B cell (primary cell): ENCODE measurements around the gene ASPG. TPM values are rescaled to one million over a fixed set of nuclear protein-coding genes. Genes with fewer than 3 reads are reported as not detected.

Source experiments
- ATAC-seq: fragments of 200-7000 bp; cut with Tn5 transposase; one replicate; pipeline ENCODE4 v1.10.0; 2021; ENCODE audit warnings: low read depth, mild to moderate bottlenecking, moderate number of reproducible peaks, moderate library complexity
- CTCF ChIA-PET: fragments of 350-600 bp; sonication (Branson Sonifier 250); formaldehyde crosslinking; loops from one replicate; lab custom pipeline; 2021; ENCODE audit warnings: antibody characterized with exemption, inconsistent platforms; lab: Charles Lee
- POLR2A ChIA-PET: fragments of 350-600 bp; sonication (Branson Sonifier 250); formaldehyde crosslinking; loops from one replicate; lab custom pipeline; 2021; ENCODE audit warnings: antibody characterized with exemption; lab: Charles Lee
- DNase-seq: peaks from one replicate; pipeline ENCODE4 v3.0.0; 2013
- H2AFZ ChIP-seq: 2 replicates; pipeline ENCODE4 v1.6.1; 2012; ENCODE audit warnings: mild to moderate bottlenecking, low read depth, low read length; ENCODE audit not compliant: insufficient read depth, poor library complexity, severe bottlenecking
- H3K27ac ChIP-seq, 2 donors: 1 replicate in 1 of 2; 2 replicates in 1 of 2; pipeline ENCODE4 v1.5.1; 2012 to 2013; ENCODE audit warnings: low read length in 2 of 2, mild to moderate bottlenecking in 2 of 2, moderate library complexity in 1 of 2
- H3K27me3 ChIP-seq, 4 experiments: fragments of 200-600 bp in 1 of 4; sonication (generic) in 1 of 4; replicated peaks in 1 of 4; 1 replicate in 2 of 4; 2 replicates in 2 of 4; pipeline versions ENCODE4 v1.6.1 to v1.7.0; 2013 to 2016; ENCODE audit warnings: low read length in 3 of 4, mild to moderate bottlenecking in 2 of 4, mixed read lengths in 1 of 4, moderate library complexity in 1 of 4; ENCODE audit not compliant: insufficient read depth in 4 of 4, control insufficient read depth in 3 of 4; ENCODE audit errors: control extremely low read depth in 1 of 4
- H3K36me3 ChIP-seq, 2 experiments: replicated peaks in 1 of 2; 1 replicate in 1 of 2; 2 replicates in 1 of 2; pipeline versions ENCODE4 v1.6.1 to v1.7.1; 2013; ENCODE audit warnings: low read length in 1 of 2; ENCODE audit not compliant: insufficient read depth in 2 of 2, control insufficient read depth in 1 of 2; ENCODE audit errors: control extremely low read depth in 1 of 2, extremely low read depth in 1 of 2
- H3K4me1 ChIP-seq, 2 donors: fragments of 200-600 bp in 1 of 2; sonication (generic) in 1 of 2; 1 replicate in 1 of 2; 2 replicates in 1 of 2; pipeline versions ENCODE4 v1.5.1 to v1.6.1; 2013 to 2017; ENCODE audit warnings: low read length in 2 of 2; ENCODE audit not compliant: control insufficient read depth in 2 of 2, insufficient read depth in 2 of 2
- H3K4me2 ChIP-seq: replicated peaks from 2 replicates; pipeline ENCODE3; 2012; ENCODE audit warnings: mild to moderate bottlenecking, low read depth, low read length; ENCODE audit not compliant: poor library complexity, severe bottlenecking
- H3K4me3 ChIP-seq, 5 experiments: fragments of 200-600 bp in 1 of 5; sonication (generic) in 1 of 5; 1 replicate in 3 of 5; 2 replicates in 2 of 5; pipeline versions ENCODE4 v1.5.1 to v1.7.0; 2011 to 2016; ENCODE audit warnings: low read length in 4 of 5, mild to moderate bottlenecking in 4 of 5, low read depth in 2 of 5, control low read depth in 1 of 5, moderate library complexity in 1 of 5; ENCODE audit not compliant: insufficient read depth in 1 of 5; ENCODE audit errors: control extremely low read depth in 1 of 5, extremely low read depth in 1 of 5
- H3K79me2 ChIP-seq: fragments of 200-600 bp; sonication (generic); one replicate; pipeline ENCODE4 v1.6.0; 2016; ENCODE audit warnings: low read length; ENCODE audit not compliant: control insufficient read depth, insufficient read depth
- H3K9ac ChIP-seq: fragments of 200-600 bp; sonication (generic); 2 replicates; pipeline ENCODE4 v1.6.1; 2017; ENCODE audit warnings: mild to moderate bottlenecking, low read length, moderate library complexity
- H3K9me3 ChIP-seq, 3 donors: one replicate each; pipeline versions ENCODE4 v1.6.1 to v1.7.1; 2013; ENCODE audit warnings: low read length in 2 of 3; ENCODE audit not compliant: control insufficient read depth in 2 of 3, insufficient read depth in 1 of 3; ENCODE audit errors: control extremely low read depth in 1 of 3
- H4K20me1 ChIP-seq: 2 replicates; pipeline ENCODE4 v1.6.0; 2012; ENCODE audit warnings: mild to moderate bottlenecking, low read length; ENCODE audit not compliant: insufficient read depth, control insufficient read depth, poor library complexity, severe bottlenecking
- H3K27ac Mint-ChIP-seq: one replicate; pipeline ENCODE4 v1.8.0; 2021; ENCODE audit warnings: mixed read lengths
- H3K27me3 Mint-ChIP-seq: one replicate; pipeline ENCODE4 v1.8.0; 2021; ENCODE audit warnings: mixed read lengths
- H3K4me1 Mint-ChIP-seq: one replicate; pipeline ENCODE4 v1.8.0; 2021; ENCODE audit warnings: mixed read lengths
- H3K4me3 Mint-ChIP-seq: one replicate; pipeline ENCODE4 v1.8.0; 2021; ENCODE audit warnings: mixed read lengths
- H3K9me3 Mint-ChIP-seq: one replicate; pipeline ENCODE4 v1.8.0; 2022; ENCODE audit warnings: mixed read lengths; ENCODE audit not compliant: insufficient read depth
- CTCF ChIP-seq: fragments of 200-600 bp; IDR thresholded peaks from one replicate; pipeline ENCODE4 v1.8.0; 2022; ENCODE audit warnings: antibody characterized with exemption, mild to moderate bottlenecking
- EZH2 ChIP-seq: IDR thresholded peaks from 2 replicates; pipeline ENCODE4 v1.6.1; 2012; ENCODE audit warnings: borderline replicate concordance, low read depth, mild to moderate bottlenecking, moderate library complexity, low read length; ENCODE audit not compliant: insufficient read depth, poor library complexity, severe bottlenecking
- WGBS: methylation state at CpG from one replicate; pipeline ENCODE4 v1.1.5; 2013; ENCODE audit warnings: missing lambda C conversion rate; ENCODE audit not compliant: insufficient coverage; 5-methylcytosine and 5-hydroxymethylcytosine counted together
- intact Hi-C: fragments of 100-400 bp; cut with micrococcal nuclease; formaldehyde crosslinking; loops from one replicate; pipeline ENCODE4 v1.10.0; 2022
- polyA plus RNA-seq: library from polyadenylated mRNA; depleted of rRNA; stranded (reverse); fragments of >200 nt; gene quantifications from 2 replicates; pipeline ENCODE4 v1.2.3, GENCODE V29; 2012
- total RNA-seq, 2 donors: library from RNA; stranded (reverse); fragments of 120-200 nt in 1 of 2; gene quantifications; 1 replicate in 1 of 2; 2 replicates in 1 of 2; pipeline versions ENCODE4 v1.2.3 to v1.2.4, GENCODE V29; 2013 to 2022

Gene ASPG
- total and polyA plus RNA-seq, 2 donors (not counting 1 experiment from before 2014, with no cell fraction given): not detected

GRCh38 chr14:104101651-104102281 lies 16.3 kb downstream of the ASPG start:
- H4K20me1 ChIP-seq: no peaks in the 10 kb centered on the region
- Mint-ChIP-seq H3K9me3 (no peaks in the 10 kb centered on the region), H3K4me3 (no peak overlapping the region), H3K27ac (no peak overlapping the region), H3K27me3 (no peaks in the 10 kb centered on the region), H3K4me1 (no peaks in the 10 kb centered on the region)
- WGBS: 86% methylated on average over 12 of the region's 16 CpGs
- ATAC-seq (no peak), DNase-seq (no peak)
- no peak overlapping the region for H2AFZ ChIP-seq
- no peaks in the 10 kb centered on the region for H3K79me2 ChIP-seq
- H3K36me3 ChIP-seq: no peaks in the 10 kb centered on the region
- no peak overlapping the region for H3K4me2 ChIP-seq
- TF ChIP-seq EZH2: no peak
- no peak for TF ChIP-seq CTCF
- no peaks in the 10 kb centered on the region for H3K9me3 ChIP-seq
- H3K4me1 ChIP-seq: no peaks in the 10 kb centered on the region
- H3K27ac ChIP-seq: no peak overlapping the region
- CTCF ChIA-PET: no interaction called here
- H3K4me3 ChIP-seq: no peak overlapping the region
- no peaks in the 10 kb centered on the region for H3K27me3 ChIP-seq
- intact Hi-C loops: no loop called here
- POLR2A ChIA-PET: no interaction called here
- no peak overlapping the region for H3K9ac ChIP-seq

- ChIA-PET CTCF (no interaction called here), POLR2A (no interaction called here)
- H3K27me3 Mint-ChIP-seq: no peaks in the 10 kb centered on the region
- no peaks in the 10 kb centered on the region for H3K9me3 Mint-ChIP-seq
- TF ChIP-seq EZH2: no peak
- no peak overlapping the region for H3K27ac ChIP-seq
- no peaks in the 10 kb centered on the region for H3K27me3 ChIP-seq
- H4K20me1 ChIP-seq: no peaks in the 10 kb centered on the region
- WGBS: 77% methylated on average over 9 of the region's 16 CpGs
- intact Hi-C loops: no loop called here
- H3K27ac Mint-ChIP-seq: no peak overlapping the region
- H3K36me3 ChIP-seq: no peaks in the 10 kb centered on the region
- no peaks in the 10 kb centered on the region for H3K9me3 ChIP-seq
- H3K4me1 ChIP-seq: no peaks in the 10 kb centered on the region
- no peak overlapping the region for H3K4me3 Mint-ChIP-seq
- ATAC-seq: no peak
- no peak overlapping the region for H2AFZ ChIP-seq
- no peaks in the 10 kb centered on the region for H3K79me2 ChIP-seq
- H3K9ac ChIP-seq: no peak overlapping the region
- H3K4me3 ChIP-seq: no peak overlapping the region
- DNase-seq: no peak
- no peaks in the 10 kb centered on the region for H3K4me1 Mint-ChIP-seq
- no peak overlapping the region for H3K4me2 ChIP-seq
These were observed 16.9 kb downstream of the ASPG start for GRCh38 chr14:104102282-104102914.
